ENCODE data around the gene DEGS2. TPM values are rescaled to one million over a fixed set of nuclear protein-coding genes. Genes with fewer than 3 reads are reported as not detected.

The DEGS2 gene
- total RNA-seq, 1 experiment from 2014 or later, result 1.6 TPM

DNA sequence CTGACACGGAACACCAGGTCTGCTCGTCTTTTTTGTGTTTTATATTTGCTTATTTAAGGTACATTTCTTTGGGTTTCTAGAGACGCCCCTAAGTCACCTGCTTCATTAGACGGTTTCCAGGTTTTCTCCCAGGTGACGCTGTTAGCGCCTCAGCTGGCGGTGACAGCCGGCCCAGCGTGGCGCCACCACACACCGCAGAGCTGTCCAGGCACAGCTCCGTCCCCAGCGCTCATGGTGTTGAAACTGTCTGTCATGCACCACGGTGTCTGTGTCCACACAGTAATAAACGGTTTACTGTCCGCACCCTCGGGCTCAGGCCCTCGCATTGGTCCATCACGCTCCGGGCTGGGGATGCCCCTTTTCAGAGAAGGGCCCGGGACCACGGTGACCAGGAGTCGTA is 15.5 kb downstream of the DEGS2 start:
- H3F3A ChIP-seq (ENCODE audit: low read length, unreplicated experiment), result no peaks in the 10 kb centered on the region
- intact Hi-C loops (cut with micrococcal nuclease), result no loop called here
- no peaks in the 10 kb centered on the region for H3K36me3 ChIP-seq (ENCODE audit: low read depth, low read length)
- H3K9ac ChIP-seq (ENCODE audit: low read length), result no peak overlapping the region
- H3K9me3 ChIP-seq (ENCODE audit: low read length), result no peaks in the 10 kb centered on the region
- ATAC-seq (no peak), DNase-seq (no peak)
- POLR2A ChIA-PET (ENCODE audit: unreplicated experiment), result no interaction called here
- TF ChIP-seq, protein P1, sequence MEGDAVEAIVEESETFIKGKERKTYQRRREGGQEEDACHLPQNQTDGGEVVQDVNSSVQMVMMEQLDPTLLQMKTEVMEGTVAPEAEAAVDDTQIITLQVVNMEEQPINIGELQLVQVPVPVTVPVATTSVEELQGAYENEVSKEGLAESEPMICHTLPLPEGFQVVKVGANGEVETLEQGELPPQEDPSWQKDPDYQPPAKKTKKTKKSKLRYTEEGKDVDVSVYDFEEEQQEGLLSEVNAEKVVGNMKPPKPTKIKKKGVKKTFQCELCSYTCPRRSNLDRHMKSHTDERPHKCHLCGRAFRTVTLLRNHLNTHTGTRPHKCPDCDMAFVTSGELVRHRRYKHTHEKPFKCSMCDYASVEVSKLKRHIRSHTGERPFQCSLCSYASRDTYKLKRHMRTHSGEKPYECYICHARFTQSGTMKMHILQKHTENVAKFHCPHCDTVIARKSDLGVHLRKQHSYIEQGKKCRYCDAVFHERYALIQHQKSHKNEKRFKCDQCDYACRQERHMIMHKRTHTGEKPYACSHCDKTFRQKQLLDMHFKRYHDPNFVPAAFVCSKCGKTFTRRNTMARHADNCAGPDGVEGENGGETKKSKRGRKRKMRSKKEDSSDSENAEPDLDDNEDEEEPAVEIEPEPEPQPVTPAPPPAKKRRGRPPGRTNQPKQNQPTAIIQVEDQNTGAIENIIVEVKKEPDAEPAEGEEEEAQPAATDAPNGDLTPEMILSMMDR (conservative IDR thresholded peaks at IDR 0.05; ENCODE audit: low read depth, low read length), result no peak
- no peak for TF ChIP-seq EZH2 (IDR thresholded peaks at IDR 0.05; ENCODE audit: low read length, unreplicated experiment)
- TF ChIP-seq EZH2phosphoT487 (IDR thresholded peaks at IDR 0.05; ENCODE audit: borderline replicate concordance, low read length), result no peak
- H3K4me1 ChIP-seq (ENCODE audit: insufficient read depth, low read length), result no peaks in the 10 kb centered on the region
- H3K4me3 ChIP-seq (ENCODE audit: low read length), result no peak overlapping the region
- no peak overlapping the region for H2AFZ ChIP-seq (ENCODE audit: low read length)
- no peak overlapping the region for H3K27ac ChIP-seq (ENCODE audit: low read length)
- no peaks in the 10 kb centered on the region for H3K9me2 ChIP-seq (replicated peaks; ENCODE audit: low read length)
- CTCF ChIA-PET, result no interaction called here
- no TSS peak for BruUV-seq (replicated peaks)
- no peaks in the 10 kb centered on the region for H4K20me1 ChIP-seq (ENCODE audit: low read length)
- no peaks in the 10 kb centered on the region for H3K27me3 ChIP-seq (ENCODE audit: low read length)
- no peak overlapping the region for H3K4me2 ChIP-seq (ENCODE audit: low read length)
- no peaks in the 10 kb centered on the region for H3K79me2 ChIP-seq (ENCODE audit: low read length)

DNA sequence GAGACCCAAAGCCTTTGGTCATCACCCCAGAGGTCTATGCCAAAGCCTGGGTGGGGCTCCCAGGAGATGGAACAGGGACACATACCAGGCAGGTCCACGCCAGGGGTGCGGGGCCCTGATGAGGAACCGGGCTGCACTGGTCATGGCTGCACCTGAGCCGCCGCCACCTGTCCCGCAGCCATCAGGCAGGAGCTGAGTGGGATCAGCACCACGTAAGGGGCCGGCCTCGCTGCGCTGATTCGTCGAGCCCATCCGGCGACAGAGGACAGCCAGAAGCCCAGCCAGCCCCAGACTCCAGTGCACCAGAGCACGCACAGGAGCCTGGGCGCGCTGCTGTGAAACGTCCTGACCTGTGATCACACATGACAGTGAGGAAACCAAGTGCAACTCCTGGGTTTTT is 15.9 kb downstream of the DEGS2 start:
- BruUV-seq (replicated peaks), result no TSS peak
- intact Hi-C loops (cut with micrococcal nuclease), result no loop called here
- no peaks in the 10 kb centered on the region for H3K27me3 ChIP-seq (ENCODE audit: low read length)
- ChIA-PET CTCF (no interaction called here), POLR2A (ENCODE audit: unreplicated experiment) (no interaction called here)
- TF ChIP-seq EZH2phosphoT487 (IDR thresholded peaks at IDR 0.05; ENCODE audit: borderline replicate concordance, low read length) (no peak), EZH2 (IDR thresholded peaks at IDR 0.05; ENCODE audit: low read length, unreplicated experiment) (no peak)
- TF ChIP-seq, protein P1 (conservative IDR thresholded peaks at IDR 0.05; ENCODE audit: low read depth, low read length), result no peak
- H3K79me2 ChIP-seq (ENCODE audit: low read length), result no peaks in the 10 kb centered on the region
- no peaks in the 10 kb centered on the region for H3K9me2 ChIP-seq (replicated peaks; ENCODE audit: low read length)
- no peak overlapping the region for H2AFZ ChIP-seq (ENCODE audit: low read length)
- H4K20me1 ChIP-seq (ENCODE audit: low read length), result no peaks in the 10 kb centered on the region
- ATAC-seq, result no peak
- no peaks in the 10 kb centered on the region for H3K9me3 ChIP-seq (ENCODE audit: low read length)
- no peak overlapping the region for H3K4me3 ChIP-seq (ENCODE audit: low read length)
- H3K9ac ChIP-seq (ENCODE audit: low read length), result no peak overlapping the region
- H3K4me1 ChIP-seq (ENCODE audit: insufficient read depth, low read length), result no peaks in the 10 kb centered on the region
- no peaks in the 10 kb centered on the region for H3K36me3 ChIP-seq (ENCODE audit: low read depth, low read length)
- DNase-seq, result no peak
- no peak overlapping the region for H3K27ac ChIP-seq (ENCODE audit: low read length)
- H3F3A ChIP-seq (ENCODE audit: low read length, unreplicated experiment), result no peaks in the 10 kb centered on the region
- no peak overlapping the region for H3K4me2 ChIP-seq (ENCODE audit: low read length)

DNA sequence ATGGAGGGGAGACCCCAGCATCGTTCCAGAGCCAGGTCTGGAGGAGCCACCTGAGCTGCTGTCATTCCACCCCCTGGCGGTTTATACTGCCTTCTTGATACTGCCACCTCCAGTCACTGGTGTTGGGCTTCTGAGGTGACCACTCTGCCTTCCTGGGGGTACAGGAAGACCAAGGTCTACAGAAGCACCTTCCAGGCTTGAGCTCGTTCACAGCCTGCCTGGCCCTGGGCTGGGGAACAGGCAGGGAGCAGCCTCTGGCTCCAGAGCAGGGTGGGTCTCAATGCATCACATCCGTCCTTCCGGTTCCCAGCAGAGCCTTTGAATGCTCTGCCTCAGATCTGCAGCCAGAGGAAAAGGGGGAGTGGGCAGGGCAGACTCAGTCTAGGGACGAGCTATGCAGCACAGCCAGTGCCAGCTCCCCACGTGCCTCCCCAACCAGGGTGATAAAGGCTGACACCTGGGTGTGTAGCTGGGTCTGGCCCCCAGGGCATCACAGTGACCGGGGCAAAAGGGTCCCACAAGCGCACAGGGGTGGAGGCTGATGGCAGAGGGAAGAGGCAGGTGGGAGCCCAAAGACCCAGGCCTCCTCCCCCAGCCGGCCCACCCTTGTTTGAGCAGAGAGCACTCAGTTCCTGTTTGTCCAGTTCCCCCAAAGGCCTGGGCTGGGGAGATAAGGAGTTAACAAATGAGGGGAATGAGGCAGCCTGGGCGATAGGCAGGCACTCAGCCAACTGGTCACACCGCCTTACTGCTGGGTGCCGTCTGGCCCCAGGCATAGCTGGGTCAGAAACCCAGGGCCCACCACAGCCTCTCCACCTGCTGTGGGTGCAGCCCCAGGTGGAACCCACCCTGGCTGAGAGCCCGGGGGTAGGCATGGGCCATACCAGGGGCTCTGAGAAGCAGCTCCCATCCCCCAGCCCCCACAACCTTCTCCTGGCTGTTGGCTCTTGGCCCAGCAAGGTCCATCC is 17.1 kb downstream of the DEGS2 start:
- POLR2A ChIA-PET (ENCODE audit: unreplicated experiment), result no interaction called here
- H3K9me3 ChIP-seq (ENCODE audit: low read length), result no peaks in the 10 kb centered on the region
- no peak overlapping the region for H2AFZ ChIP-seq (ENCODE audit: low read length)
- no peak overlapping the region for H3K4me3 ChIP-seq (ENCODE audit: low read length)
- no peaks in the 10 kb centered on the region for H4K20me1 ChIP-seq (ENCODE audit: low read length)
- ATAC-seq, result no peak
- no peaks in the 10 kb centered on the region for H3F3A ChIP-seq (ENCODE audit: low read length, unreplicated experiment)
- H3K4me2 ChIP-seq (ENCODE audit: low read length), result no peak overlapping the region
- no peaks in the 10 kb centered on the region for H3K36me3 ChIP-seq (ENCODE audit: low read depth, low read length)
- H3K79me2 ChIP-seq (ENCODE audit: low read length), result no peaks in the 10 kb centered on the region
- H3K9me2 ChIP-seq (replicated peaks; ENCODE audit: low read length), result no peaks in the 10 kb centered on the region
- intact Hi-C loops (cut with micrococcal nuclease), result no loop called here
- no TSS peak for BruUV-seq (replicated peaks)
- no peak for DNase-seq
- TF ChIP-seq EZH2phosphoT487 (IDR thresholded peaks at IDR 0.05; ENCODE audit: borderline replicate concordance, low read length), result no peak
- TF ChIP-seq EZH2 (IDR thresholded peaks at IDR 0.05; ENCODE audit: low read length, unreplicated experiment), result no peak
- TF ChIP-seq, protein P1 (conservative IDR thresholded peaks at IDR 0.05; ENCODE audit: low read depth, low read length), result no peak
- no peaks in the 10 kb centered on the region for H3K27me3 ChIP-seq (ENCODE audit: low read length)
- no peaks in the 10 kb centered on the region for H3K4me1 ChIP-seq (ENCODE audit: insufficient read depth, low read length)
- H3K9ac ChIP-seq (ENCODE audit: low read length), result no peak overlapping the region
- CTCF ChIA-PET, result no interaction called here
- H3K27ac ChIP-seq (ENCODE audit: low read length), result no peak overlapping the region

All from PC-3 (cell line).